ENCODE data around the gene SLC9A9. TPM values are rescaled to one million over a fixed set of nuclear protein-coding genes. Genes with fewer than 3 reads are reported as not detected.
A peak's percentile ranks its signal among the peaks of the same experiment; 100 is the strongest.
"Not testable (repeated sequence)": the region's sequence is repeated elsewhere in the genome, so short reads cannot be mapped to it uniquely, and the experiment has no call there.

SLC9A9 gene
- polyA plus RNA-seq, 3 donors, result 5.8 to 6.8 (median 6.4) TPM

- DNase-seq (ENCODE audit: low read depth in 3 of 3, low spot score in 2 of 3), result no peak
Measured at GRCh38 chr3:143698682-143699303, 149.5 kb downstream of the SLC9A9 start.

GRCh38 chr3:143697975-143698374 is 150.3 kb downstream of the SLC9A9 start:
- no peak for DNase-seq (ENCODE audit: low read depth in 3 of 3, low spot score in 2 of 3)

DNA sequence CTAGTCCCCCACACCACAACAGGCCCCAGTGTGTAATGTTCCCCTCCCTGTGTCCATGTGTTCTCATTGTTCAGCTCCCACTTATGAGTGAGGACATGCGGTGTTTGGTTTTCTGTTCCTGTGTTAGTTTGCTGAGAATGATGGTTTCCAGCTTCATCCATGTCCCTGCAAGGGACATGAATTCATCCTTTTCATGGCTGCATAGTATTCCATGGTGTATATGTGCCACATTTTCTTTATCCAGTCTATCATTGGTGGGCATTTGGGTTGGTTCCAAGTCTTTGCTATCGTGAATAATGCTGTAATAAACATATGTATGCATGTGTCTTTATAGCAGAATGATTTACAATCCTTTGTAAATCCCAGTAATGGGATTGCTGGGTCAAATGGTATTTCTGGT is 152.9 kb downstream of the SLC9A9 start:
- DNase-seq (ENCODE audit: low read depth in 3 of 3, low spot score in 2 of 3), result not testable (repeated sequence)

- DNase-seq (ENCODE audit: low read depth in 3 of 3, low spot score in 2 of 3), result no peak
Measured at GRCh38 chr3:143693506-143693905, 154.8 kb downstream of the SLC9A9 start.

GRCh38 chr3:143686638-143687197 is 161.6 kb downstream of the SLC9A9 start:
- DNase-seq (ENCODE audit: low read depth in 3 of 3, low spot score in 2 of 3), result no peak

GRCh38 chr3:143685491-143685890 is 162.8 kb downstream of the SLC9A9 start:
- DNase-seq (ENCODE audit: low read depth in 3 of 3, low spot score in 2 of 3), result no peak

DNA sequence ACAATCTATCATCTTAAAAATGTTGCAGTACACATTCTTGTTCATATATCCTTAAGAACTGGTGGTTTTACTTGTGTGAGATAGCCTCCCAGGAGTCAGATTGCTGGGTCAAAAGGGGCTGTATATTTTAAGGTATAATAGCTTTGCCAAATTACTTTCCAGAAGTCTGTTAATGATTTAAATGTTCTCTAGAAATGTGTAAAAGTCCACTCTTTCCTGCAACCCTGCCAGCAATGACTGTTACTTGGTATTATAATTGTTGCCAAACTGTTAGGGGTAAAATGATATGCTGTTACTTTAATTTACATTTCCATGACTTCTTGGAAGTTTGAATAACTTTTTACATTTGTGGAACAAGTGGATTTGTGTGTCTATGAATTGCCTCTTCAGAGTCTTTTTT is 170.8 kb downstream of the SLC9A9 start:
- DNase-seq (ENCODE audit: low read depth in 3 of 3, low spot score in 2 of 3), result no peak

GRCh38 chr3:143676747-143677146 is 171.5 kb downstream of the SLC9A9 start:
- DNase-seq (ENCODE audit: low read depth in 3 of 3, low spot score in 2 of 3), result no peak

- no peak for DNase-seq (ENCODE audit: low read depth in 3 of 3, low spot score in 2 of 3)
Measured at GRCh38 chr3:143676021-143676420, 172.2 kb downstream of the SLC9A9 start.

DNA sequence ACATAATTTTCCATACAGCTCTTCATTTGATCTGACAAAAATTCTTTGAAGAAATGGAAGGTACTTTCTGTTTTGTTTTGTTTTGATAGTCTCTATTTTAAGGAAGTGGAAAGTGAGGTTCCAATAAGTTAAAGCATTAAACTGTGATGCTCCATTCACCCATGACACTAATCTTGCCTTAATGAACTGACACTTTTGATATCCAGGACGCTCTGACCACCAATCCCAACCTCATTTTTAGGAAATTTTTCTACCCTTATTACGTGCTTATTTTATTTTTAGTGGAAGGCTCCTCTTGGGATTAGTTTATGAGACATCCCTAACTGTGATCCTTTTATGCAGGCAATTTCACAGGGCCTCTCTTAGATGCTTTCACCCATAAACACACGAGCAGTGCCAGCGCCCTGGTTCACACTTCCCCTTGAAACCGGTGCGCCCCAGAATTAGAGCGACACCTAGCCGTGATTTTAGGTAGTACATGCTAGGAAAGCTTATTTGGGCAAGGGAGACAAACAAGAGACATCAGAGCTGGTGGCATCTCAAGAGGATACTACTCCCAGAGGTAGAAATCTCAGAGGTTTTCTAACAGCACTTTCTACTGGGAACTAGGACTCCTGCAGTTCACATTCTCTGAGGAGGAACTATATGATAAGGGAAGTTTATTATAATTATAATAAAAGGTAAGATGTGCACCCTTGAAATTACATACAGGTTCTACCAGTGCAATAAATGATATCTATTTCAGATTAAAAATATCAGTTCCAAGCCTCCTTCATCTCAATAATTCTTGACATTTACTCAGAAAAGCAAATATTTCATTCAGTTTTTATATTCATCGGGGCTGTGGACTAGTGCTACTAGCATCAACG is 173.9 kb downstream of the SLC9A9 start:
- peak; percentile 56 to 67 (median 63) for DNase-seq (ENCODE audit: low read depth in 3 of 3, low spot score in 2 of 3)

DNA sequence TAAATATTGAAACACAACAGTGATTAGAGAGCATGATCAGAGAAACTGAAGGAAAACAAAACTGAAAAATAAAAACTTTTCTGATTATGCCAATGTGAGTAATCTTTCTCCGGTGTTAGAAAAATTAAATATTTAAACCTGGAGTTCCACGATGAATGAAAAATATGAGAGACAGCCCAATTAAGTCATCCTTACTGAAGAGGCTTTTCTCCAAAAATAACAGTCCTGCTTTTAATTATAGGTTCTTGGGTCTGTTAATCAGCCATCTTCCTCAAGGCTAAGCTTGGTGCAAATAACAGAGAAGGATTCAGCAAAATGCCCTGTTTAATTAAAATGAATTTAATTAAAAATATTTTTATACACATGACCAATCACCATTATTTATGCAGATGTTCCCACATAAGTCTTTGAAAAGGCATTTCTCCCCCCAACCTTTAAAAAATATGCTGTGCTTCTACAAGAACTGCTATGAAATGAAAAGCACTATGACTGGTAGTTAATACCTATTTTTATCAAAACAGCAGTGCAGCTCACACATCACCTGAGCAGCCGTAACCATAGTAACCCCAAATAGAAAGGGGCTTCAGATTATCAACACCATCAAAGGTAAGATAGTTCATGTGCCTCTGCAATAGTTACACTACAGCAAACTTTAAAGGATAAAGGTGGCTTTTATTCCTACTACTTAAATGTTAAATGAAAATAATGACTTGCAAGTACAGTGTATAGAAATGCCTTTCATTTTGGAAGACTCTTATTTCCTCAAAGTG is 175.7 kb downstream of the SLC9A9 start:
- DNase-seq (ENCODE audit: low read depth in 3 of 3, low spot score in 2 of 3), result no peak

- DNase-seq (ENCODE audit: low read depth in 3 of 3, low spot score in 2 of 3), result no peak
Measured at GRCh38 chr3:143671626-143672025, 176.6 kb downstream of the SLC9A9 start.

DNA sequence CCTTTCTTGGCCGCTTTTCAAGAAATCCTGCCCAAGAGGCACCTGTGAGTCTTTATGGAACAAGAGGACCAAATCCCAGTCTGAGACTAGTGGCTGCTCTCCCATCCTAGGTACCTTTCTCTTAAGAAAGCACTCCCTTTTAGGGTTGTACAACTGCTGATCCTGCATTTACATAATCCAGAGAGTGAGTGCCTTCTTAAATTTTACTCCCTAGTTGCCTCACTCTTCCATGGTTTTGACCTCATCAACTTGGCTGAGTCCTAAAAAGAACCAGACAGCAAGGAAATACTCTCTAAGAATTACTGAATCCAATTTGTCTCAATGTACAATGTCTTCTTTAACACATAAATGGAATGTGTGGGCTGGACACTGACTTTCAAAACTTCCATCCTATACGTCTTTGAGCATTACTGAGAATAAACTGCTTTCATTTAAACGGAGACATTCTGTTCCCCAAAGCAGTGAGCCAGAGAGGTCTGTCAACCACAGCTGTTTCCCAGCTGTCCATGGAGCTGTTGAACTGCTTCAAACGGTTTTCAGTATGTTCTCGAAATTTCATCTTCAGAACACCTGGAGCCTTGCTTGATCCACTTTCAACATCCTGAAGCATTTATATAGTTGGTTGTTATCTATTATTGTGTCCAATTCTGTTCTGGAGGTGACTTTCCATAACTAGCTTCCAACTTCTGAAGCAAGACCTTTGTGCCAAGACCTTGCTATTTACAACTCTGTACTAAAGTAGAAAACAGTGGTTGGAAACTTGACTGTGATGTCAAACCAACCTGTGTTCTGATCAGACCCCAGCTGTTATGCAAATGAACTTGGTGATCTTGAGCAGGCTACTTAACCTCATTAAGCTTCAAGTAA is 179.1 kb downstream of the SLC9A9 start:
- DNase-seq (ENCODE audit: low read depth in 3 of 3, low spot score in 2 of 3), result no peak

DNA sequence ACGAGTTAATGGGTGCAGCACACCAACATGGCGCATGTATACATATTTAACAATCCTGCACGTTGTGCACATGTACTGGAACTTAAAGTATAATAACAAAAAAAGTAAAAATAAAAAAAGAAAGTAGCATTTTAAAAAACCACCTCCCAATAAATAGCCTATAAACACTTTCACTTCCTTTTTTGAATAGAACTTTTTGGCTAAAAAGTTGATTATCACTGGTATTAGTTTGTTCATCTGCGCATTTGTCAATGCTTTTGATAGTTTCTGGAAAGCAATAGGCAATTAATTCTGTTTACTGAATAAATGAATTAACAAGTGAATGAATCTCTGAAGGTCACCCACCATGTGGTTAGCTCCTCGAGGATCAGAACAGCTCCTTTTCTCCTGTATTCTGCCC is 179.9 kb downstream of the SLC9A9 start:
- no peak for DNase-seq (ENCODE audit: low read depth in 3 of 3, low spot score in 2 of 3)

- DNase-seq (ENCODE audit: low read depth in 3 of 3, low spot score in 2 of 3), result no peak
Measured at GRCh38 chr3:143661677-143662076, 186.6 kb downstream of the SLC9A9 start.

- no peak for DNase-seq (ENCODE audit: low read depth in 3 of 3, low spot score in 2 of 3)
Measured at GRCh38 chr3:143658861-143659260, 189.4 kb downstream of the SLC9A9 start.

DNA sequence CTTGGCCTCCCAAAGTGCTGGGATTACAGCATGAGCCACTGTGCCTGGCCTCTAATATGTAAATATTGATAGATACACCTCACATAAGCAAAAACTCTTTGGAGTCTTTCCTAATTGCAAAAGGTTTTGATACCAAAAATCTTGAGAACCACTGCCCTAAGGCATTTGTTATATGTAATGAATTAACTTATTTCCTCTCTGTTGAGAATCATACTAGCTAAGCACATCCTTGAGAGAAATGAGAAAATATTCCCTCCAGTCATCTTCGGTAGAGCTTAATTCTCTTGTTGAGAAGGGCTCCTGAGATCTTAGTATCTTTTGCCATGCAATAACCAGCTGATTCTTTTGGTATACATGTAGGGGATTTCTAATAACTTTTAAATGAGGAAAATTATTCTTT is 190.2 kb downstream of the SLC9A9 start:
- no peak for DNase-seq (ENCODE audit: low read depth in 3 of 3, low spot score in 2 of 3)

GRCh38 chr3:143657391-143657790 is 190.9 kb downstream of the SLC9A9 start:
- no peak for DNase-seq (ENCODE audit: low read depth in 3 of 3, low spot score in 2 of 3)

GRCh38 chr3:143654906-143655305 is 193.4 kb downstream of the SLC9A9 start:
- DNase-seq (ENCODE audit: low read depth in 3 of 3, low spot score in 2 of 3), result no peak

GRCh38 chr3:143653935-143654334 is 194.3 kb downstream of the SLC9A9 start:
- no peak for DNase-seq (ENCODE audit: low read depth in 3 of 3, low spot score in 2 of 3)
